ENCODE data around the gene HECTD4.
"Not testable (repeated sequence)": the region's sequence is repeated elsewhere in the genome, so short reads cannot be mapped to it uniquely, and the experiment has no call there.

GRCh38 chr12:112244902-112245301, 137.3 kb downstream of the HECTD4 start:
- TF ChIP-seq, protein P1, sequence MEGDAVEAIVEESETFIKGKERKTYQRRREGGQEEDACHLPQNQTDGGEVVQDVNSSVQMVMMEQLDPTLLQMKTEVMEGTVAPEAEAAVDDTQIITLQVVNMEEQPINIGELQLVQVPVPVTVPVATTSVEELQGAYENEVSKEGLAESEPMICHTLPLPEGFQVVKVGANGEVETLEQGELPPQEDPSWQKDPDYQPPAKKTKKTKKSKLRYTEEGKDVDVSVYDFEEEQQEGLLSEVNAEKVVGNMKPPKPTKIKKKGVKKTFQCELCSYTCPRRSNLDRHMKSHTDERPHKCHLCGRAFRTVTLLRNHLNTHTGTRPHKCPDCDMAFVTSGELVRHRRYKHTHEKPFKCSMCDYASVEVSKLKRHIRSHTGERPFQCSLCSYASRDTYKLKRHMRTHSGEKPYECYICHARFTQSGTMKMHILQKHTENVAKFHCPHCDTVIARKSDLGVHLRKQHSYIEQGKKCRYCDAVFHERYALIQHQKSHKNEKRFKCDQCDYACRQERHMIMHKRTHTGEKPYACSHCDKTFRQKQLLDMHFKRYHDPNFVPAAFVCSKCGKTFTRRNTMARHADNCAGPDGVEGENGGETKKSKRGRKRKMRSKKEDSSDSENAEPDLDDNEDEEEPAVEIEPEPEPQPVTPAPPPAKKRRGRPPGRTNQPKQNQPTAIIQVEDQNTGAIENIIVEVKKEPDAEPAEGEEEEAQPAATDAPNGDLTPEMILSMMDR (conservative IDR thresholded peaks at IDR 0.05): not testable (repeated sequence)
- TF ChIP-seq ZFX (IDR thresholded peaks at IDR 0.05): not testable (repeated sequence)
